HepG2 (cell line): Measurements from ENCODE around the gene SLC50A1. TPM values are rescaled to one million over a fixed set of nuclear protein-coding genes. Genes with fewer than 3 reads are reported as not detected.

ENCODE experiments used
- ATAC-seq: fragments of 200-7000 bp; cut with Tn5 transposase; 3 replicates; pipeline ENCODE4 v1.9.1; 2020; ENCODE audit warnings: mild to moderate bottlenecking, moderate library complexity
- BruUV-seq: library from RNA; stranded (reverse); fragments of 400-500 nt; replicated peaks from 2 replicates; lab custom pipeline; 2021; lab: Mats Ljungman, UMichigan
- CTCF ChIA-PET: fragments of 300-600 bp; formaldehyde crosslinking; extraction: SDS; loops from one replicate; lab custom pipeline; 2021; ENCODE audit warnings: low total read pairs, inconsistent platforms, low intra/inter-chr PET ratio; lab: Yijun Ruan, JAX
- POLR2A ChIA-PET: fragments of 350-600 bp; sonication (Branson Sonifier 250); formaldehyde crosslinking; loops from one replicate; lab custom pipeline; 2020; ENCODE audit warnings: antibody characterized with exemption, inconsistent platforms; lab: Yijun Ruan, JAX
- DNase-seq: peaks from one replicate; pipeline ENCODE4 v3.0.0-alpha.2; 2015; ENCODE audit warnings: low spot score
- FAIRE-seq: peaks from 3 replicates; lab custom pipeline; 2011; peaks lifted over from hg19 to GRCh38; lab: Jason Lieb, UNC
- H2AFZ ChIP-seq: one replicate; pipeline ENCODE4 v1.6.1; 2011; ENCODE audit warnings: low read length, inconsistent platforms
- H3K27ac ChIP-seq: fragments of 300-600 bp; 3 replicates; pipeline ENCODE4 v1.8.0; 2011; ENCODE audit warnings: mixed run types, mild to moderate bottlenecking, mixed read lengths, low read length, inconsistent platforms; ENCODE audit not compliant: insufficient read depth; ENCODE audit errors: extremely low read length
- H3K27me3 ChIP-seq, 2 experiments: fragments of 200-600 bp in 1 of 2; 2 replicates in 1 of 2; 3 replicates in 1 of 2; pipeline versions ENCODE4 v1.6.0 to v1.8.0; 2011; ENCODE audit warnings: low read length in 2 of 2, mild to moderate bottlenecking in 2 of 2, moderate library complexity in 2 of 2, inconsistent platforms in 1 of 2; ENCODE audit not compliant: insufficient read depth in 2 of 2, control insufficient read depth in 1 of 2
- H3K36me3 ChIP-seq, 2 experiments: fragments of 200-600 bp in 1 of 2; replicated peaks in 1 of 2; 2 replicates in 1 of 2; 3 replicates in 1 of 2; pipeline versions ENCODE4 v1.5.1 to v1.8.0; 2011; ENCODE audit warnings: low read length in 2 of 2, inconsistent platforms in 1 of 2; ENCODE audit not compliant: insufficient read depth in 2 of 2, control insufficient read depth in 1 of 2
- H3K4me1 ChIP-seq: 2 replicates; pipeline ENCODE4 v1.5.1; 2012; ENCODE audit warnings: low read length, inconsistent platforms; ENCODE audit not compliant: insufficient read depth
- H3K4me2 ChIP-seq: 2 replicates; pipeline ENCODE4 v1.6.0; 2011; ENCODE audit warnings: low read depth, low read length, inconsistent platforms
- H3K4me3 ChIP-seq, 3 experiments: fragments of 200-600 bp in 1 of 3; sonication (generic), shearing (Covaris generic) in 1 of 3; replicated peaks in 1 of 3; 2 replicates each; pipeline ENCODE4 v1.5.1; 2011 to 2016; ENCODE audit warnings: low read length in 3 of 3, inconsistent platforms in 2 of 3, low read depth in 2 of 3, mild to moderate bottlenecking in 2 of 3, control low read depth in 1 of 3, mixed read lengths in 1 of 3; ENCODE audit not compliant: insufficient read depth in 1 of 3
- H3K79me2 ChIP-seq: one replicate; pipeline ENCODE4 v1.6.1; 2011; ENCODE audit warnings: low read length, inconsistent platforms; ENCODE audit not compliant: insufficient read depth
- H3K9ac ChIP-seq: 2 replicates; pipeline ENCODE4 v1.6.0; 2011; ENCODE audit warnings: mild to moderate bottlenecking, low read depth, low read length, inconsistent platforms; ENCODE audit not compliant: insufficient read depth
- H3K9me3 ChIP-seq: 2 replicates; pipeline ENCODE4 v1.5.1; 2012; ENCODE audit warnings: mild to moderate bottlenecking, low read length
- H4K20me1 ChIP-seq: 2 replicates; pipeline ENCODE4 v1.6.0; 2011; ENCODE audit warnings: inconsistent platforms, mild to moderate bottlenecking, low read length, moderate library complexity; ENCODE audit not compliant: insufficient read depth
- ESRRA ChIP-seq: sonication (generic); formaldehyde crosslinking; IDR thresholded peaks from 2 replicates; pipeline ENCODE4 v1.5.1; 2020; ENCODE audit warnings: mild to moderate bottlenecking, low read depth, missing genetic modification reagents
- GTF2F1 ChIP-seq: fragments of 150-350 bp; IDR thresholded peaks from 2 replicates; pipeline ENCODE4 v1.6.1; 2014; ENCODE audit warnings: low read length
- HES4 ChIP-seq: sonication (generic); formaldehyde crosslinking; IDR thresholded peaks from 2 replicates; pipeline ENCODE4 v1.9.0; 2021; ENCODE audit warnings: mild to moderate bottlenecking, missing genetic modification reagents, borderline replicate concordance
- LCORL ChIP-seq, 2 experiments: fragments of 450-650 bp in 1 of 2; sonication (generic) in 1 of 2; formaldehyde crosslinking in 1 of 2; IDR thresholded peaks; 2 replicates each; pipeline versions ENCODE4 v1.5.0 to v1.6.1; 2017 to 2020; ENCODE audit warnings: antibody characterized with exemption in 1 of 2, missing genetic modification reagents in 1 of 2
- MAFF ChIP-seq: IDR thresholded peaks from 2 replicates; pipeline ENCODE4 v1.6.1; 2011; ENCODE audit warnings: low read depth, low read length, improper control_type of control experiment
- RAD21 ChIP-seq: fragments of 450-650 bp; formaldehyde crosslinking; IDR thresholded peaks from 2 replicates; pipeline ENCODE4 v1.5.0; 2020; ENCODE audit warnings: mild to moderate bottlenecking
- SP1 ChIP-seq, 2 experiments: fragments of 450-650 bp in 1 of 2; sonication (generic) in 1 of 2; formaldehyde crosslinking in 1 of 2; IDR thresholded peaks; 2 replicates each; pipeline versions ENCODE4 v1.4.0 to v1.6.1; 2016 to 2020; ENCODE audit warnings: missing genetic modification reagents in 1 of 2
- STAG1 ChIP-seq: sonication (generic); formaldehyde crosslinking; IDR thresholded peaks from 2 replicates; pipeline ENCODE4 v1.4.0; 2020; ENCODE audit warnings: missing genetic modification reagents
- TBX3 ChIP-seq: fragments of 450-650 bp; IDR thresholded peaks from 2 replicates; pipeline ENCODE4 v1.6.1; 2017; ENCODE audit warnings: antibody characterized with exemption, mild to moderate bottlenecking, inconsistent platforms, borderline replicate concordance
- ZBTB42 ChIP-seq: sonication (generic); formaldehyde crosslinking; IDR thresholded peaks from 2 replicates; pipeline ENCODE4 v1.5.0; 2020; ENCODE audit warnings: mild to moderate bottlenecking, missing genetic modification reagents
- WGBS: methylation state at CpG from one replicate; pipeline ENCODE4 v1.1.6; 2017; ENCODE audit warnings: low lambda C conversion rate; 5-methylcytosine and 5-hydroxymethylcytosine counted together
- in situ Hi-C: cut with HindIII; loops from 2 replicates; pipeline ENCODE4 v1.10.0; 2017; ENCODE audit warnings: low pct_unique_long_range_greater_than_20kb; ENCODE audit not compliant: extremely low pct_ligation_motif_present
- intact Hi-C: fragments of 100-400 bp; cut with micrococcal nuclease; formaldehyde crosslinking; loops from one replicate; pipeline ENCODE4 v1.10.0; 2022; ENCODE audit not compliant: unreplicated experiment
- polyA plus RNA-seq, 8 experiments: library from polyadenylated mRNA; depleted of rRNA in 3 of 8; stranded (reverse) in 7 of 8; unstranded in 1 of 8; fragments of >200 nt; fragmentation: Illumina TruSeq in 4 of 8; extraction: Trizol in 4 of 8; gene quantifications; 2 replicates each; pipeline versions ENCODE4 v1.2.1 to v1.2.3, GENCODE V29; 2011 to 2016; ENCODE audit warnings: low read depth in 4 of 8, missing spikeins in 1 of 8, mixed read lengths in 1 of 8; ENCODE audit not compliant: insufficient read depth in 1 of 8
- total RNA-seq, 5 experiments: library from RNA; depleted of rRNA; stranded (reverse); fragments of >200 nt; fragmentation: Illumina TruSeq; extraction: Trizol; gene quantifications; 2 replicates each; pipeline ENCODE4 v1.2.3, GENCODE V29; 2016; ENCODE audit warnings: low read depth in 1 of 5
- TF ChIP-seq, protein P1 (sequence below): IDR thresholded peaks from 2 replicates; pipeline ENCODE4 v1.6.1; 2016; ENCODE audit warnings: missing biosample characterization, missing genetic modification reagents, low read depth
- TF ChIP-seq, protein P2 (sequence below): sonication (generic); formaldehyde crosslinking; IDR thresholded peaks from 2 replicates; pipeline ENCODE4 v1.4.0; 2020; ENCODE audit warnings: mild to moderate bottlenecking, missing genetic modification reagents

SLC50A1 gene
- total and polyA plus RNA-seq, 2 of the 13 experiments (the other 11 are each of a cell fraction or from before 2014, with no cell fraction given) = 22.5 to 46.8 TPM

DNA sequence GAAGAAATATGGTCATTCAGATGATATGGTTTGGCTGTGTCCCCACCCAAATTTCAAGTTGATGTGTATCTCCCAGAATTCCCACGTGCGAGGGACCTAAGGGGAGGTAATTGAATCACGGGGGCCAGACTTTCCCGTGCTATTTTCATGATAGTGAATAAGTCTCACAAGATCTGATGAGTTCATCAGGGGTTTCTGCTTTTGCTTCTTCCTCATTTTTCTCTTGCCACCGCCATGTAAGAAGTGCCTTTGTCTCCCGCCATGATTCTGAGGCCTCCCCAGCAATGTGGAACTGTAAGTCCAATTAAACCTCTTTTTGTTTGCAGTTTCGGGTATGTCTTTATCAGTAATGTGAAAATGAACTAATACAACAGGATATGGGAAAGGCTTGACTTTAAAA, 6.1 kb downstream of the SLC50A1 start:
- no peak overlapping the region for H3K4me2 ChIP-seq
- intact Hi-C loops = no loop called here
- H3K36me3 ChIP-seq = peaks cover 0 to 7% of the 10 kb centered on the region in 2 experiments; a peak in 1 of 5 replicates
- ATAC-seq = no peak
- BruUV-seq = no TSS peak
- no peak for TF ChIP-seq RAD21 (CRISPR knock-in tag)
- TF ChIP-seq TBX3 = no peak
- TF ChIP-seq ESRRA (CRISPR knock-in tag) = no peak
- TF ChIP-seq LCORL (IDR thresholded peaks at IDR 0.05) = no peak
- no peak for TF ChIP-seq LCORL (CRISPR knock-in tag; IDR thresholded peaks at IDR 0.05)
- no peak for TF ChIP-seq ZBTB42 (CRISPR knock-in tag)
- TF ChIP-seq, all 625 proteins: peak for 0
- H3K9me3 ChIP-seq = no peaks in the 10 kb centered on the region
- DNase-seq (no peak), FAIRE-seq (no peak)
- peaks cover 0 to 4% of the 10 kb centered on the region in 2 experiments; a peak in 1 of 5 replicates for H3K27me3 ChIP-seq
- ChIA-PET POLR2A (no interaction called here), CTCF (no interaction called here)
- peaks cover 26% of the 10 kb centered on the region for H3K79me2 ChIP-seq
- no peak overlapping the region for H2AFZ ChIP-seq
- 61% methylated on average over 7 of the region's 7 CpGs for WGBS
- in situ Hi-C loops = no loop called here
- H3K27ac ChIP-seq = no peak overlapping the region
- H3K4me1 ChIP-seq = peaks cover 35% of the 10 kb centered on the region
- H3K4me3 ChIP-seq = no peak overlapping the region
- H4K20me1 ChIP-seq = no peaks in the 10 kb centered on the region
- no peak overlapping the region for H3K9ac ChIP-seq

DNA sequence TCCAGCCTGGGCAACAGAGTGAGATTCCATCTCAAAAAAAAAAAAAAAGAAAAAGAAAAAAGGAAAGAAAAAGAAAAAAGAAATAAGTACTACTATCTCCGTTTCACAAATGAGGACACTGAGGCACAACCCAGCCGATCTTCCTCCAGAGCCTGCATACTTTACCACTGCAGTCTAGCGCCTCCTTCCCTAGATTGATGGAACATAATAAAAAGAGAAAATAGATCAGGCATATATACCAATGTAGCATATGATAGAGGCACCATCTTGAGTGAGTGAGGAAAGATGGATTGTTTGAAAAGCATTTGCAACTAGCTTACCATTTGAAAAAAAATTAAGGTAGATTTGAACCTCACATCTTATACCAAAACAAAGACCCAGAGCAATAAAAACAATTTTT, 9.8 kb downstream of the SLC50A1 start:
- H3K36me3 ChIP-seq = no peaks in the 10 kb centered on the region
- intact Hi-C loops = no loop called here
- ATAC-seq = no peak
- no peak overlapping the region for H3K9ac ChIP-seq
- H2AFZ ChIP-seq = no peak overlapping the region
- H3K4me1 ChIP-seq = peaks cover 6% of the 10 kb centered on the region; the same call in 1 of the 2 replicates
- no peak overlapping the region for H3K4me3 ChIP-seq
- in situ Hi-C loops = no loop called here
- H3K27ac ChIP-seq = no peak overlapping the region
- POLR2A ChIA-PET = interaction anchor here (1.2 kb wide), 1 partner anchor 10 kb away, joined by 4 read pairs; the partner anchor contains the start of gene SLC50A1
- H3K27me3 ChIP-seq = peaks cover 0 to 7% of the 10 kb centered on the region in 2 experiments; a peak in 1 of 5 replicates
- no peaks in the 10 kb centered on the region for H3K9me3 ChIP-seq
- H3K79me2 ChIP-seq = no peaks in the 10 kb centered on the region
- CTCF ChIA-PET = no interaction called here
- H3K4me2 ChIP-seq = no peak overlapping the region
- WGBS = 67% methylated on average over 3 of the region's 3 CpGs
- TF ChIP-seq, protein P1, sequence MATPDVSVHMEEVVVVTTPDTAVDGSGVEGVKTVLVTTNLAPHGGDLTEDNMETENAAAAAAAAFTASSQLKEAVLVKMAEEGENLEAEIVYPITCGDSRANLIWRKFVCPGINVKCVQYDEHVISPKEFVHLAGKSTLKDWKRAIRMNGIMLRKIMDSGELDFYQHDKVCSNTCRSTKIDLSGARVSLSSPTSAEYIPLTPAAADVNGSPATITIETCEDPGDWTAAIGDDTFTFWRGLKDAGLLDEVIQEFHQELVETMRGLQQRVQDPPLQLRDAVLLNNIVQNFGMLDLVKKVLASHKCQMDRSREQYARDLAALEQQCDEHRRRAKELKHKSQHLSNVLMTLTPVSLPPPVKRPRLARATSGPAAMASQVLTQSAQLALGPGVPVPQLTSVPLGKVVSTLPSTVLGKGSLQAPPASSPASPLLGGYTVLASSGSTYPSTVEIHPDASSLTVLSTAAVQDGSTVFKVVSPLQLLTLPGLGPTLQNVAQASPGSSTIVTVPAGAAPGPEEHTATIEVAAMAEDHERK (CRISPR knock-in tag) = no peak
- no peak for TF ChIP-seq MAFF
- no peak for TF ChIP-seq STAG1 (CRISPR knock-in tag)
- no peak for TF ChIP-seq GTF2F1
- TF ChIP-seq SP1 (IDR thresholded peaks at IDR 0.05) = no peak
- TF ChIP-seq SP1 (CRISPR knock-in tag; IDR thresholded peaks at IDR 0.05) = no peak
- TF ChIP-seq, protein P2, sequence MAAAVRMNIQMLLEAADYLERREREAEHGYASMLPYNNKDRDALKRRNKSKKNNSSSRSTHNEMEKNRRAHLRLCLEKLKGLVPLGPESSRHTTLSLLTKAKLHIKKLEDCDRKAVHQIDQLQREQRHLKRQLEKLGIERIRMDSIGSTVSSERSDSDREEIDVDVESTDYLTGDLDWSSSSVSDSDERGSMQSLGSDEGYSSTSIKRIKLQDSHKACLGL (CRISPR knock-in tag) = no peak
- no peak for TF ChIP-seq HES4 (CRISPR knock-in tag)
- TF ChIP-seq, all 625 proteins: peak for 0
- BruUV-seq = no TSS peak
- DNase-seq (no peak), FAIRE-seq (no peak)
- H4K20me1 ChIP-seq = no peaks in the 10 kb centered on the region
